DOHH2 (cell line): ENCODE measurements around the gene DSTN.

Experiments used
- H3F3A ChIP-seq: fragments of 200-600 bp; sonication (generic), shearing (Covaris generic); 2 replicates; pipeline ENCODE4 v1.6.0; 2016; ENCODE audit warnings: antibody characterized with exemption, mild to moderate bottlenecking; ENCODE audit not compliant: control insufficient read depth, insufficient read depth
- H3K27ac ChIP-seq: fragments of 200-600 bp; sonication (generic); 2 replicates; pipeline ENCODE4 v1.5.1; 2014; ENCODE audit warnings: low read depth, mild to moderate bottlenecking, low read length, moderate library complexity
- H3K27me3 ChIP-seq: fragments of 200-600 bp; sonication (generic); 2 replicates; pipeline ENCODE4 v1.6.1; 2014; ENCODE audit warnings: mild to moderate bottlenecking, low read length, mixed read lengths; ENCODE audit not compliant: control insufficient read depth
- H3K36me3 ChIP-seq: fragments of 200-600 bp; sonication (generic); 2 replicates; pipeline ENCODE4 v1.6.1; 2014; ENCODE audit warnings: mild to moderate bottlenecking, low read length, moderate library complexity, mixed read lengths; ENCODE audit not compliant: control insufficient read depth
- H3K4me1 ChIP-seq: fragments of 200-600 bp; sonication (generic); 2 replicates; pipeline ENCODE4 v1.6.1; 2014; ENCODE audit warnings: mild to moderate bottlenecking, low read length, mixed read lengths; ENCODE audit not compliant: control insufficient read depth
- H3K4me2 ChIP-seq: fragments of 200-600 bp; sonication (generic); 2 replicates; pipeline ENCODE4 v1.6.0; 2014; ENCODE audit warnings: mild to moderate bottlenecking, low read length, moderate library complexity
- H3K4me3 ChIP-seq: fragments of 200-600 bp; sonication (generic); 2 replicates; pipeline ENCODE4 v1.5.1; 2014; ENCODE audit warnings: mild to moderate bottlenecking, low read length, mixed read lengths
- H3K79me2 ChIP-seq: fragments of 200-600 bp; sonication (generic); 2 replicates; pipeline ENCODE4 v1.6.1; 2014; ENCODE audit warnings: mild to moderate bottlenecking, low read length, mixed read lengths; ENCODE audit not compliant: control insufficient read depth
- H3K9me2 ChIP-seq: fragments of 200-600 bp; sonication (generic); replicated peaks from 2 replicates; pipeline ENCODE4 v1.6.1; 2014; ENCODE audit warnings: mild to moderate bottlenecking, low read length, mixed read lengths; ENCODE audit not compliant: control insufficient read depth
- H3K9me3 ChIP-seq: fragments of 200-600 bp; sonication (generic); 2 replicates; pipeline ENCODE4 v1.6.1; 2014; ENCODE audit warnings: antibody characterized with exemption, low read length, mixed read lengths; ENCODE audit not compliant: control insufficient read depth, insufficient read depth
- H4K20me1 ChIP-seq: fragments of 200-600 bp; sonication (generic); 2 replicates; pipeline ENCODE4 v1.6.0; 2014; ENCODE audit warnings: low read depth, mild to moderate bottlenecking, antibody characterized with exemption, low read length, moderate library complexity; ENCODE audit not compliant: control insufficient read depth, insufficient read depth
- EZH2phosphoT487 ChIP-seq: fragments of 200-600 bp; sonication (generic); IDR thresholded peaks from 2 replicates; pipeline ENCODE4 v1.6.1; 2017; ENCODE audit warnings: borderline replicate concordance, mild to moderate bottlenecking, antibody characterized with exemption, low read length, moderate library complexity, mixed read lengths
- TF ChIP-seq, protein P1 (sequence below): fragments of 200-600 bp; sonication (generic); IDR thresholded peaks from one replicate; pipeline ENCODE4 v1.5.1; 2014; ENCODE audit warnings: antibody characterized with exemption, mild to moderate bottlenecking, low read depth, low read length; ENCODE audit not compliant: poor library complexity, severe bottlenecking

DSTN gene

DNA sequence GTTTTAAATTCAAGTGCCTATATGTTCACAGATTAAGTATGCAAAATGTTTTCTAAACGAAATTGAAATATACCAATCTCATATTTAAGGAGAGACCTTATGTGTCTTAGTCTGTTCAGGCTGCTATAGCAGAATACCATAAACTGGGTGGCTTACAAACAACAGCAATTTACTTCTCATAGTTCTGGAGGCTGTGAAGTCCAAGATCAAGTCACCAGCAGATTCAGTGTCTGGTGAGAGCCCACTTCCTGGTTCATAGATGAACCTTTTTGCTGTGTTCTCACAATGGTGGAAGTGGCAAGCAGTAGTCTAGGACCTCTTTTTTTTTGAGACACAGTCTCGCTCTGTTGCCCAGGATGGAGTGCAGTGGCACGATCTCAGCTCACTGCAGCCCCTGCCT, 3.5 kb upstream of the DSTN start:
- no peaks in the 10 kb centered on the region for H4K20me1 ChIP-seq
- H3K4me1 ChIP-seq = peaks cover 13% of the 10 kb centered on the region
- no peak overlapping the region for H3K27ac ChIP-seq
- H3K9me2 ChIP-seq = no peaks in the 10 kb centered on the region
- H3K4me2 ChIP-seq = no peak overlapping the region
- no peaks in the 10 kb centered on the region; the same call in 1 of the 2 replicates for H3K36me3 ChIP-seq
- H3F3A ChIP-seq = peaks cover 5% of the 10 kb centered on the region; the same call in 1 of the 2 replicates
- peaks cover 9% of the 10 kb centered on the region for H3K27me3 ChIP-seq
- TF ChIP-seq, protein P1, sequence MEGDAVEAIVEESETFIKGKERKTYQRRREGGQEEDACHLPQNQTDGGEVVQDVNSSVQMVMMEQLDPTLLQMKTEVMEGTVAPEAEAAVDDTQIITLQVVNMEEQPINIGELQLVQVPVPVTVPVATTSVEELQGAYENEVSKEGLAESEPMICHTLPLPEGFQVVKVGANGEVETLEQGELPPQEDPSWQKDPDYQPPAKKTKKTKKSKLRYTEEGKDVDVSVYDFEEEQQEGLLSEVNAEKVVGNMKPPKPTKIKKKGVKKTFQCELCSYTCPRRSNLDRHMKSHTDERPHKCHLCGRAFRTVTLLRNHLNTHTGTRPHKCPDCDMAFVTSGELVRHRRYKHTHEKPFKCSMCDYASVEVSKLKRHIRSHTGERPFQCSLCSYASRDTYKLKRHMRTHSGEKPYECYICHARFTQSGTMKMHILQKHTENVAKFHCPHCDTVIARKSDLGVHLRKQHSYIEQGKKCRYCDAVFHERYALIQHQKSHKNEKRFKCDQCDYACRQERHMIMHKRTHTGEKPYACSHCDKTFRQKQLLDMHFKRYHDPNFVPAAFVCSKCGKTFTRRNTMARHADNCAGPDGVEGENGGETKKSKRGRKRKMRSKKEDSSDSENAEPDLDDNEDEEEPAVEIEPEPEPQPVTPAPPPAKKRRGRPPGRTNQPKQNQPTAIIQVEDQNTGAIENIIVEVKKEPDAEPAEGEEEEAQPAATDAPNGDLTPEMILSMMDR = no peak
- peaks cover 11% of the 10 kb centered on the region for H3K79me2 ChIP-seq
- H3K4me3 ChIP-seq = no peak overlapping the region
- no peaks in the 10 kb centered on the region for H3K9me3 ChIP-seq

DNA sequence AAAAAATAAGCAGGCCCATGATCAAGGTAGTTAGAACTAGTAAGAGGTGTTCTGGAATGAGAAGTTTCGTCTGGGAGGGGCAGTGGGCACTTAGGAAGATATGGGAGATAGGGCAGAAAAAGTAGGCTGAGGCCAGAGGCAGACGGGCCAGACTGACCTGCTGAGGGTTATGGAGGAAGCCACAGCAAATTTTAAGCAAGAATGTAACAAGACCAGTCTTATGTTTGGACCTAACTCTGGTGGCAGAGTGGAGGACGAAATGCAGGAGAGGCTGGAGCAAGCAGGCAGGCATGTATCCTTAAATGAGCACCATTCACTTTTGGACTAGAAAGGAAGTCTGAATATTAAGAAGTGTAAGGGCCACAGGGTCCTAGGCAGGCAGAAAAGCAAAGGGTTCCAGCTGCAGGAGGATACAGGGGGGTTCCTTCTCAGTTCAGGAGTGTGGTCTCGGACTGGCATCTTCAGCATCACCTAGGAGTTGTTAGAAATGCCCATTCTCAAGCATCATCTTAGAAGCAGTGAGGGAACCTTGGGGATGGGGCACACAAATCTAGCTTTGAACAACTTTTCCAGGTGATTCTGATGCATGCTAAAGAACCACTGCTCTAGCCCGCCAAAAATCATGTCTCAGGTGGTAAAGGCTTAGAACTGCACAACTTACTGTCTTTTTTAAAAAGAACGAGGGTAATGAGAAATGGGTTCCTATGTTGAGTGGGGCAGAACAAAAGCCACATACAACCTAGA, 1.7 kb upstream of the DSTN start:
- peaks cover 5% of the 10 kb centered on the region; the same call in 1 of the 2 replicates for H3F3A ChIP-seq
- no peak overlapping the region for H3K4me2 ChIP-seq
- H3K9me3 ChIP-seq = no peaks in the 10 kb centered on the region
- H3K4me3 ChIP-seq = no peak overlapping the region
- H3K4me1 ChIP-seq = peaks cover 27% of the 10 kb centered on the region
- H3K79me2 ChIP-seq = peaks cover 28% of the 10 kb centered on the region
- TF ChIP-seq EZH2phosphoT487 = no peak
- TF ChIP-seq, protein P1 = no peak
- no peak overlapping the region for H3K27ac ChIP-seq
- no peaks in the 10 kb centered on the region for H4K20me1 ChIP-seq
- H3K9me2 ChIP-seq = no peaks in the 10 kb centered on the region
- H3K27me3 ChIP-seq = peaks cover 9% of the 10 kb centered on the region
- H3K36me3 ChIP-seq = no peaks in the 10 kb centered on the region; the same call in 1 of the 2 replicates

GRCh38 chr20:17568972-17569521, 828 bp upstream of the DSTN start:
- peaks cover 36% of the 10 kb centered on the region for H3K79me2 ChIP-seq
- peaks cover 9% of the 10 kb centered on the region for H3K27me3 ChIP-seq
- peaks cover 27% of the 10 kb centered on the region for H3K4me1 ChIP-seq
- peaks cover 5% of the 10 kb centered on the region; the same call in 1 of the 2 replicates for H3F3A ChIP-seq
- TF ChIP-seq EZH2phosphoT487 = peak; percentile 80; the same call in 1 of the 2 replicates
- TF ChIP-seq, protein P1 = no peak
- no peaks in the 10 kb centered on the region for H4K20me1 ChIP-seq
- no peaks in the 10 kb centered on the region for H3K9me2 ChIP-seq
- no peak overlapping the region for H3K27ac ChIP-seq
- peak overlapping the region; percentile 43 for H3K4me3 ChIP-seq
- no peaks in the 10 kb centered on the region; the same call in 1 of the 2 replicates for H3K36me3 ChIP-seq
- no peaks in the 10 kb centered on the region for H3K9me3 ChIP-seq
- peak overlapping the region; percentile 59 for H3K4me2 ChIP-seq
